UCSD-AML1 (cell line): Measurements from ENCODE around the gene SCLY.
A peak's percentile ranks its signal among the peaks of the same experiment; 100 is the strongest.
"Not testable (repeated sequence)": the region's sequence is repeated elsewhere in the genome, so short reads cannot be mapped to it uniquely, and the experiment has no call there.

Experiments used
- DNase-seq: peaks from one replicate; lab custom pipeline; 2025; ENCODE audit not compliant: unreplicated experiment; lab: John Stamatoyannopoulos, UW

The SCLY gene

GRCh38 chr2:238060542-238061314 lies at the start of gene SCLY:
Gene SCLY, plus strand, starts transcription at chr2:238061001. Its CDS starts 54 bp downstream, at chr2:238061055.
- peak; percentile 99 for DNase-seq

DNA sequence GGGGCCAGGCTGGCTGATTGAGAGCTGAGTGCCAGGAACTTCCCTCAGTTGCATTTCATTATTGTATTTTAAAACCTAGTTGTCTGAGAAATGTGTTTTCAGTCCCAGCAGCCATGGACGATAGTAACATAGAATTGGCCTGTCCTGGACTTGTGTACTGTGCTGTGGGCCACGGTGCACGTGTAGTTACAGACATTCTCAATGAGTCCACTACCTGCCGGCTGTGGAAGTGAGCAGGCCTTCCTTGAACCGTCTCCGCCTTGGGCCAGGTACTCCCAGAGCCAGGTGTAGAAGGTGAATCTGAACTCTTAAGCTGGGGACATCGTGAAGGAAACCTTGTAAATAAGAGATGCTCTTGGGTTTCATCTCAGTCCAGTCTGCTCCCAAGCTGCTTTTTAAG lies 47.0 kb upstream of the SCLY start:
- DNase-seq = no peak

GRCh38 chr2:238015705-238016104 lies 45.1 kb upstream of the SCLY start:
- no peak for DNase-seq

- DNase-seq = no peak
Measured at GRCh38 chr2:238016526-238016925, 44.3 kb upstream of the SCLY start.

GRCh38 chr2:238019962-238020361 lies 40.8 kb upstream of the SCLY start:
- no peak for DNase-seq

- DNase-seq = no peak
Measured at GRCh38 chr2:238020816-238021215, 40.0 kb upstream of the SCLY start.

- DNase-seq = no peak
Measured at GRCh38 chr2:238021327-238021726, 39.5 kb upstream of the SCLY start.

- DNase-seq = no peak
Measured at GRCh38 chr2:238022594-238023157, 38.1 kb upstream of the SCLY start.

DNA sequence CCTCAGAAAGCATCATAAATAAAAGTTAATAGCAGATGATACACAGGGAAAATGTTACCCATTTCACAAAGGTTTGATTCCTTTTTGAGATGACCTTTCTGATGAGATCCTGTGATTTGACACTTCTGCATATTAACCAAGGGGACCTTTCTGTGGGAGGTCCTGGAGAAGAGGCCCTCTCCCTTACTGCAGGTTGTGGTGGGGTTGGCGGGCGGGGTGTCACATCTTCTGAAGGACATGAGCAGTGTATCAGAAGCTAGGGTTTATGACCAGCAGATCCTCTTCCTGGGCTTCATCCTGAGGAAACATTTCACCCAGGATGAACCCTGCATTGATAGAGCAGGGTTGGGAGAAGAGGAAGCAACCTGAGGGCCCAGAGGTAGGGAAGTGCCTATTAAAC lies 37.2 kb upstream of the SCLY start:
- no peak for DNase-seq

- no peak for DNase-seq
Measured at GRCh38 chr2:238024986-238025385, 35.8 kb upstream of the SCLY start.

DNA sequence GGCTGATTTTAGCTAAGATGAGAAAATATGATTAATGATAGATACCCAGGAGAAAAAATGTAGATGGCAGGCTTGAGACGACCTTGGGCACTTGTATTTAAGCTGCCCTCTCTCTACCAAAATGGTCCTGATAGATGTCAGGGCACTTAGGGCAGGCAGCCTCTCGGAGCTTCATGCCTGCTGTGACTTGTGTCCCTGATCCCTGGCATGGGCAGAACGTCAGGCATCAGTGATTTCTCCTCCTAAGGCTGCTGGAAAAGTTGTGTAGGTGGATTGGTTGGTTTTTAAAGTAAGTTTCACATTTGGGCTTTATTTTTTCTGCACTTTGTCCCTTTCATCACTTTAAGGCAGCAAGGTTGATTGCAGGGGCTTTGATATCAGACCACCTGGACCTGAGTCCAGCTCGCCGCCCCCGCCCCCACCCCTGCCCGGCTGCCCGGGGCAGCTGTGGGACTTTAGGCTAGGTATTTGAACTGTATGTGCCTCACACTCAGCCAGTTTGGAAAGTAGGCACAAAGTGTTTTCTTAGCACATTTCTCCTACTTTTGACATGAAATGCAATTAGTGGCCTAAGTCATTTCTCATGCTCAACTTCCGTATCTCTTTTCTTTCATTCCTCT lies 35.0 kb upstream of the SCLY start:
- no peak for DNase-seq

GRCh38 chr2:238027058-238027457 lies 33.7 kb upstream of the SCLY start:
- DNase-seq = no peak

DNA sequence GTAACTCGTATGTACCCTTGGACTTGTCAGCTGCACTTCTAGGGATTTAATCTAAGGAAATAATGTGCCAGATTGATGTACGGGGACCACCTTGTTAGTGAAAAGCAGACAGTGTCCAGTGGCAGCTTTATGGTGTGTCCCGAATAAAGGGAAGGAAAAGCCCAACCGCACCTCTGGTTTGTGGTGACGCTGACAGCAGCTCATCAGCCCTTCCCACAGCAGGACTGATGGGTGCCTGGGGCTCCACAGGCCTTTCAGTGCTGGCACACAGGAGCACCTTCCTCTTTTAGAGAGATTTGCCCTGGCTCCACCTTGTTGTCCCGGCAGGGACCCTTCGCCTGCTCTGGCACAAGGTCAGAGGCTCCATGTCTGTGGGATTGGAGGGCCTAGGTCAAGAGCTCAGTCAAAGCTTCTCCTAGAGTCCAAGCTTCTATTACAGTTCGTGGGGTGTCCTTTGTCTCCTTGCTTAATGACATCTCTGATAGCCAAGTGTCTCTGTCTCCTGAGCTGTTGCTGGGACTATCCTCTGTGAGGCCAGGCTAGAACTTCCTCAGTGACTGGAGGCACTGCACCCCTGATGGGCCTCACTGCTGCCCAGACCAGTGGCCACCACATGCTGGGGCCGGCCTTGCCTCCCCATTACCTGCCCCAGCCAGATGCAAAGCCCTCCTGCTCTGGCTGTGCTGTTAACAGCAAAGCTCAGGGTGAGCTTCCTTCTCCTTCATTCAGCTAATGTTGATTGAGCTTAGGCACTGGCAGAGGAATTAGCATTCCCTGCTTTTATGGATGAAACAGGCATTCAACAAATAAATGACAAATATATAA lies 33.0 kb upstream of the SCLY start:
- peak; percentile 57 for DNase-seq

GRCh38 chr2:238029853-238030252 lies 30.9 kb upstream of the SCLY start:
- DNase-seq = no peak

DNA sequence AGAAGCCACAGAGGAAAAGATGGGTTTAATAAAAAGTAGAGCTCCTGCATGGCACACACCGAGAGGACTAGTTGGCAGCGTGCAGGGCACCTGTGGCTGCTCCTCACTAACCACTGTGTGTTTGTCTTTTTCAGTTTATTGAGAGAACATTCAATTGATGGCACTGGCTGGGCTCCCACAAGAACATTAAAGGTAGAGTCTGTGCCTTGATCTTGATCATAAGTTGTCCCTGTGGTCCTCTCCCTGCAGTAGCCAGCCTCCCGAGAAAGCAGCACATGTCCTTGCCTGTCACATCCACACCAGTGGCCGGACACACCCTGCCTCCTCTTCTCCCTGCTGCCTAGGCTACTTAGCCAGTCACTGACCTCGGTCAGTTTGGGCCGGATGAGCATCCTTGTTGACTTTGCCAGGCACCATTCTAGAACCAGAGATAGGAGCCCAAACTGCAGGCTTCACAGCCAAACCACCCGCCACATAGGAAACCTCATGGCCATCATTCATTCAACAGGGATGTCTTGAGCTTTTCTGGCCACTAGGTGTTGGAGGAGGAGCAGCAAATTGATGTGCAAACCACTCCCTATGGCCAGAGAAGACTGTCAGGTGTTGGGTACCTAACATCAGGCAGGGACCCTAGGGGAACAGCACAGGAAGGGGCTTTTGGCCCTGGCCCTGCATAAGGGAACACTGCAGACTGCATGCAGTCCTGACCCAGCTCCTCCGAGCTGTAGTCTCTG lies 30.2 kb upstream of the SCLY start:
- DNase-seq = no peak

DNA sequence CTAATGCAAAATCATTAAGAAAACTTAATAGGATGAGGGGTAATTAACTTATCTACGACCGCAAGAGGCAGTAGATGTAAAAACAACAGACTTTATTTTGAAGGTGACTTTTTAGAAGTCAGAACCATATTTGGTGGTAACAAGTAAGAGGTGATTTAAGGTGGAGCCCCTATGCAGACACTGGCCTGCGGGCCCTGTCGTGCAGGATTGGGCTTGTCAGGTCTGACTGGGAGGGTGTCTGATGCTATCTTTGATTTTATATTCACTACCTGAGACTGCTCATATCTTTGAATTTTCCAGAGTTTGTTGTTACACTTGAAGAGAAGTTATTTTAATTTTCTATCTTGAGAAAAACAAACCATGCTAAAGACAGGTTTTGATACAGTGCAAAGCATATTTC lies 29.1 kb upstream of the SCLY start:
- no peak for DNase-seq

DNA sequence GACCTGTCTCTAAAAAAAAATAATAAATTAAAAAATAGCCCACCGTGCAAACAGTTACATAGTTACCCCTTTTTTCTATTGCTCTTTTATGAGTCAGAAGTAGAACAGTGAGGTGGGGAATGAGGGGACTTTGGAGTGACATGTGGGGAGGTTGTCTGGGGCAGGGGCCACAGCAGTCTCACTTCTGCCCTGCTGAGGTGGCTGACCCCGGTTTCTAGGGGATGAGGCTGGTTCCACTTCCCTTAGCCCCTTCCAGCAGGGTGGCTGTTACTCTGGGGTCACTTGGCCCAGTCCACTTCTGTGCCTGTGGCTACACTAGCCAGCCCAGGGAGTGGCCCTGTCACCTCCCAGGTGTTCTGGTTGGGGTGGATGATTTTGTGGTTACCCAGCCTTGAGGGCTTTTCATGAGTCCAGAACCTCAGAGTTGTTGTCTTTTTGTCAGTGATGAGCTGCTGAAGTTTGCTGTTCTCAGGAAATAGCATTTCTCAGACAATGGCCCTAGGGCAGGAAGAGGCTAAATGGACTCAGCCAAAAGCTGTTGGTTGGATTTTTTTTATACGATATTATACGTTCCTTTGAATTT lies 28.0 kb upstream of the SCLY start:
- DNase-seq = no peak

GRCh38 chr2:238033991-238034390 lies 26.8 kb upstream of the SCLY start:
- not testable (repeated sequence) for DNase-seq

GRCh38 chr2:238038203-238038602 lies 22.6 kb upstream of the SCLY start:
- no peak for DNase-seq

- DNase-seq = no peak
Measured at GRCh38 chr2:238039151-238039550, 21.6 kb upstream of the SCLY start.

DNA sequence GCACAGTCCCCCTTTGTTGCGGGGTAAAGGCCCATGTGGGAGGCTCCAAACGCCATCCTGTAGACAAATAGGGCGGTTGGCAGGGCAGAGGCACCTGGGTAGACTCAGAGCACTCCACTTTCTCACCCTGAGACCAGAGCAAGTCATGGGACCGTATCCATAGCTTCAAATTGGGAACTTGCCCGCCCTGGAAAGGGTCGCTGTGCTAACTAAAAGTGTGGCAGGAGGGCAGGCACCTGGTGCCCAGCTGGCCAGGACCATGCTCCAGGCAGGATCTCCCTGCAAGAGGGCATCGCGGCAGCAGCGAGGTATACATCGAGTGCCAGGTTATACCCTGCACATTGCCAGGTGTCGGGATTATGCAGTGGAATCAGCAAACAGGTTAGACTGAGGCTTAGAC lies 20.8 kb upstream of the SCLY start:
- DNase-seq = no peak
